Activated CD8-positive, alpha-beta memory T cell treated with anti-CD3 and anti-CD28 coated beads, Interleukin-2, amount 50 U/mL, for 1 hour (primary cell): ENCODE results near the gene CFHR5.
"Not testable (repeated sequence)": the region's sequence is repeated elsewhere in the genome, so short reads cannot be mapped to it uniquely, and the experiment has no call there.

ENCODE experiments used
- DNase-seq: peaks from one replicate; pipeline ENCODE4 v3.0.0-alpha.2; 2020; ENCODE audit errors: extremely low read depth

CFHR5 gene

GRCh38 chr1:197017558-197018146 is 40.3 kb downstream of the CFHR5 start:
- DNase-seq: no peak

- no peak for DNase-seq
These were observed 44.4 kb downstream of the CFHR5 start for GRCh38 chr1:197021716-197022115.

- no peak for DNase-seq
These were observed 47.1 kb downstream of the CFHR5 start for GRCh38 chr1:197024460-197024859.

GRCh38 chr1:197027359-197027758 is 50.0 kb downstream of the CFHR5 start:
- no peak for DNase-seq

GRCh38 chr1:197029749-197030148 is 52.4 kb downstream of the CFHR5 start:
- DNase-seq: no peak

GRCh38 chr1:197034631-197035339 is 57.4 kb downstream of the CFHR5 start:
- not testable (repeated sequence) for DNase-seq

- no peak for DNase-seq
These were observed 59.5 kb downstream of the CFHR5 start for GRCh38 chr1:197036861-197037260.

- no peak for DNase-seq
These were observed 64.4 kb downstream of the CFHR5 start for GRCh38 chr1:197041486-197042353.

GRCh38 chr1:197042676-197043341 is 65.5 kb downstream of the CFHR5 start:
- DNase-seq: no peak

- DNase-seq: no peak
These were observed 71.7 kb downstream of the CFHR5 start for GRCh38 chr1:197049100-197049499.
